Common myeloid progenitor, CD34-positive (primary cell): ENCODE measurements around the gene DOCK6.
A peak's percentile ranks its signal among the peaks of the same experiment; 100 is the strongest.

Experiments
- CTCF ChIA-PET: fragments of 350-600 bp; sonication (Branson Sonifier 250); formaldehyde crosslinking; loops from one replicate; lab custom pipeline; 2021; ENCODE audit warnings: antibody characterized with exemption; lab: Charles Lee
- POLR2A ChIA-PET: fragments of 350-600 bp; sonication (Branson Sonifier 250); formaldehyde crosslinking; loops from one replicate; lab custom pipeline; 2021; ENCODE audit warnings: antibody characterized with exemption; lab: Charles Lee
- DNase-seq, 3 donors: peaks; one replicate each; pipeline versions ENCODE4 v3.0.0 to v3.0.0-alpha.2; 2013
- H3K27ac ChIP-seq, 2 experiments: 1 replicate in 1 of 2; 2 replicates in 1 of 2; pipeline ENCODE4 v1.7.0; 2013; ENCODE audit warnings: inconsistent platforms in 2 of 2, low read length in 2 of 2, mild to moderate bottlenecking in 2 of 2, low read depth in 1 of 2, moderate library complexity in 1 of 2; ENCODE audit not compliant: severe bottlenecking in 2 of 2, insufficient read depth in 1 of 2, poor library complexity in 1 of 2
- H3K27me3 ChIP-seq, 5 experiments: replicated peaks in 2 of 5; 1 replicate in 3 of 5; 2 replicates in 2 of 5; pipeline versions ENCODE4 v1.6.1 to v1.7.0; 2013; ENCODE audit warnings: low read length in 4 of 5, mild to moderate bottlenecking in 2 of 5, moderate library complexity in 2 of 5, inconsistent platforms in 1 of 5; ENCODE audit not compliant: insufficient read depth in 5 of 5, control insufficient read depth in 4 of 5
- H3K36me3 ChIP-seq, 4 experiments: 1 replicate in 2 of 4; 2 replicates in 2 of 4; pipeline versions ENCODE4 v1.6.1 to v1.7.0; 2013; ENCODE audit warnings: low read length in 3 of 4, control low read depth in 1 of 4, mild to moderate bottlenecking in 1 of 4; ENCODE audit not compliant: control insufficient read depth in 4 of 4, insufficient read depth in 4 of 4
- H3K4me1 ChIP-seq, 4 experiments: 1 replicate in 3 of 4; 2 replicates in 1 of 4; pipeline versions ENCODE4 v1.6.1 to v1.7.1; 2013; ENCODE audit warnings: low read length in 3 of 4, mild to moderate bottlenecking in 3 of 4, control low read depth in 1 of 4, inconsistent platforms in 1 of 4, moderate library complexity in 1 of 4; ENCODE audit not compliant: control insufficient read depth in 4 of 4, insufficient read depth in 4 of 4; ENCODE audit errors: control extremely low read depth in 1 of 4
- H3K4me3 ChIP-seq, 7 experiments: 1 replicate in 4 of 7; 2 replicates in 3 of 7; pipeline versions ENCODE4 v1.5.1 to v1.7.0; 2013; ENCODE audit warnings: mild to moderate bottlenecking in 7 of 7, low read length in 6 of 7, moderate library complexity in 6 of 7, inconsistent platforms in 2 of 7, low read depth in 2 of 7, control low read depth in 1 of 7; ENCODE audit not compliant: insufficient read depth in 4 of 7, control insufficient read depth in 1 of 7; ENCODE audit errors: extremely low read depth in 1 of 7
- H3K9me3 ChIP-seq, 5 experiments: 1 replicate in 4 of 5; 2 replicates in 1 of 5; pipeline versions ENCODE4 v1.6.1 to v1.7.1; 2013; ENCODE audit warnings: low read length in 4 of 5, mild to moderate bottlenecking in 2 of 5, inconsistent platforms in 1 of 5, low read depth in 1 of 5, moderate library complexity in 1 of 5; ENCODE audit not compliant: control insufficient read depth in 4 of 5, insufficient read depth in 2 of 5; ENCODE audit errors: control extremely low read depth in 1 of 5
- WGBS: methylation state at CpG from one replicate; pipeline ENCODE4 v1.1.5; 2013; ENCODE audit not compliant: insufficient coverage; 5-methylcytosine and 5-hydroxymethylcytosine counted together

The DOCK6 gene

GRCh38 chr19:11288349-11288748 is 26.0 kb upstream of the DOCK6 start:
- peaks cover 0 to 5% (median 3%) of the 10 kb centered on the region in 4 experiments for H3K4me1 ChIP-seq
- 81% methylated on average over 4 of the region's 7 CpGs for WGBS
- H3K27ac ChIP-seq: no peak overlapping the region
- no peaks in the 10 kb centered on the region for H3K9me3 ChIP-seq
- peaks cover 0 to 13% (median 3%) of the 10 kb centered on the region in 5 experiments for H3K27me3 ChIP-seq
- DNase-seq: peak; percentile 45 to 61 (median 51)
- H3K36me3 ChIP-seq: no peaks in the 10 kb centered on the region
- CTCF ChIA-PET: interaction anchor here (1.0 to 4.5 kb wide), 5 partner anchors 46 to 166 kb away, joined by 4 to 27 read pairs (median 4); no protein-coding TSS in a partner anchor
- H3K4me3 ChIP-seq: no peak overlapping the region
- POLR2A ChIA-PET: no interaction called here

DNA sequence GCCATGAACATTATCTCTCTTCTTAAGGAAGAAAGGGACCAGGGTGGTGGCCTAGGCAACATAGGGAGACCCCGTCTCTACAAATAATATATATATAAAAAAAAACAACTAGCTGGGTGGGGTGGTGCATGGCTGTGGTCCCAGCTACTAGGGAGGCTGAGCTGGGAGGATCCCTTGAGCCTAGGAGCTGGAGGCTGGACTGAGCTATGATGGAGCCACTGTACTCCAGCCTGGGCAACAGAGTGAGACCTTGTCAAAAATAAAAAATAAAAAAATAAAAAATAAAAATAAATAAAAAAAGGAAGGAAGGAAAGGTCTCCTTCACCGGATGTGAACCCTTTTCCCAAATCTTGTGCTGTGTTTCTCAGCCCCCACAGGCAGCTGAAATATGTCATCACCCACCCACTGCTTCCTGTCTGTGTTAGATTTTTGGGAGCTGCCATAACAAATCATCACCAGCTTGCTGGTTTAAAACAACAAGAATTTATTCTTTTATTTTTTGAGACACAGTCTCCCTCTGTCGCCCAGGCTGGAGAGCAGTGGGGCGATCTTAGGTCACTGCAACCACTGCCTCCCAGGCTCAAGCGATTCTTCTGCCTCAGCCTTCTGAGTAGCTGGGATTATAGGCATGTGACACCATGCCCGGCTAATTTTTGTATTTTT is 24.1 kb upstream of the DOCK6 start:
- Histone ChIP-seq H3K36me3 (no peaks in the 10 kb centered on the region), H3K27me3 (peaks cover 0 to 26% (median 7%) of the 10 kb centered on the region in 5 experiments), H3K27ac (no peak overlapping the region), H3K4me1 (peaks cover 0 to 3% (median 1%) of the 10 kb centered on the region in 4 experiments), H3K4me3 (no peak overlapping the region), H3K9me3 (no peaks in the 10 kb centered on the region)
- ChIA-PET POLR2A (interaction anchor here (0.7 kb wide), 1 partner anchor 83 kb away, joined by 6 read pairs; no protein-coding TSS in a partner anchor), CTCF (interaction anchor here (0.6 to 4.5 kb wide), 11 partner anchors 12 to 196 kb away, joined by 3 to 27 read pairs (median 4); partner anchors contain the start of genes CCDC159 and TMEM205)
- peak in 2 of 3 donors; percentile 37 to 40 for DNase-seq
- WGBS: 37% methylated on average over 5 of the region's 6 CpGs

DNA sequence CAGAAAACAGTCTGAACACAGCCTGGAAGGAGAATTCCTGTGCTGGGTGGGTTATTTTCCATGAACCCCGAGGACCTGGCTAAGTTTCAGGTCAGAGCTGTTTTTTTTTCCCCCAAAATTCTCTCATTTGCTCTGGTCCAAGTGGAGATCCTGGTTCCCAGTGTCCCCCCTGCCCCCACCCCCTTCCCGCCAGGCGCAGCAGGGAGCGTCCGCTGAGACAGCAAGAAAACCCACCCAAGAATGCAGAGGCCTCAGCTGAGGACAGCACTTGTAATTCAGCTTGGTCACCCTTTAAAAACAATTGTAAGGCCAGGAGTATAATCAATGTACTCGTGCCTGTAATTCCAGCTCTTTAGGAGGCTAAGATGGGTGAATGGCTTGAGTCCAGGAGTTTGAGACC is 22.2 kb upstream of the DOCK6 start:
- ChIA-PET POLR2A (no interaction called here), CTCF (interaction anchor here (0.6 to 4.5 kb wide), 2 partner anchors 34 to 42 kb away, joined by 4 to 27 read pairs; no protein-coding TSS in a partner anchor)
- no peaks in the 10 kb centered on the region for H3K36me3 ChIP-seq
- no peak overlapping the region for H3K27ac ChIP-seq
- DNase-seq: no peak
- H3K4me1 ChIP-seq: peaks cover 4 to 14% (median 6%) of the 10 kb centered on the region in 4 experiments
- peaks cover 0 to under 1% (median 0%) of the 10 kb centered on the region in 5 experiments for H3K9me3 ChIP-seq
- H3K27me3 ChIP-seq: peaks cover 0 to 28% (median 10%) of the 10 kb centered on the region in 5 experiments
- WGBS: 93% methylated on average over 5 of the region's 6 CpGs
- H3K4me3 ChIP-seq: no peak overlapping the region

DNA sequence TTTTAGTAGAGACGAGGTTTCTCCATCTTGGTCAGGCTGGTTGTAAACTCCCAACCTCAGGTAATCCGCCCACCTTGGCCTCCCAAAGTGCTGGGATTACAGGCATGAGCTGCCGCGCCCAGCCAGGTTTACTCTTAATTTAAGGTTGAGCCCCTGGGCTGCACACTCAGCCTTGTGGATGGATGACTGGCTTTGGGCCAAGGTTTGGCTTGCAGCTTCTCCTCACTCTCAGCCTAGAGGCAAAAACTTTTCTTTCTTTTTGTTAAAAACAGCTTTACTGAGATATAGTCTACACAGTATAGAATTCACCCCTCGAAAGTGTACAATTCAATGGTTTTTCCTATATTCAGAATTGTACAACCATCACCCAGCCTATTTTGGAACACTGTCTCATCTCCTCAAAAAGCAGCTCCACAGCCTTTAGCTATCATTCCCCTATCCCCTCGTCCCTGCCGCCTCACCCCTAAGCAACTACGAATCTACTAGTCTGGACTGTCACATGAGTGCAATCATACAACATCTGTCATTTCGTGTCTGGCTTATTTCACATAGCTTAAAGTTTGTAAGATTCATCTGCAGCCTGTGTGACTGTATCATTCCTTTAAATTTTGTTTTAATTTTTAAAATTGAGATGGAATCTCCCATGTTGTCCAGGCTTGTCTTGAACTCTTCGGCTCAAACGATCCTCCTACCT is 19.2 kb upstream of the DOCK6 start:
- WGBS: 91% methylated on average over 9 of the region's 11 CpGs
- POLR2A ChIA-PET: interaction anchor here (1.0 kb wide), 1 partner anchor 9 kb away, joined by 3 read pairs; no protein-coding TSS in a partner anchor
- CTCF ChIA-PET: interaction anchor here (1.0 to 1.3 kb wide), 2 partner anchors 11 to 35 kb away, joined by 3 read pairs; no protein-coding TSS in a partner anchor

DNA sequence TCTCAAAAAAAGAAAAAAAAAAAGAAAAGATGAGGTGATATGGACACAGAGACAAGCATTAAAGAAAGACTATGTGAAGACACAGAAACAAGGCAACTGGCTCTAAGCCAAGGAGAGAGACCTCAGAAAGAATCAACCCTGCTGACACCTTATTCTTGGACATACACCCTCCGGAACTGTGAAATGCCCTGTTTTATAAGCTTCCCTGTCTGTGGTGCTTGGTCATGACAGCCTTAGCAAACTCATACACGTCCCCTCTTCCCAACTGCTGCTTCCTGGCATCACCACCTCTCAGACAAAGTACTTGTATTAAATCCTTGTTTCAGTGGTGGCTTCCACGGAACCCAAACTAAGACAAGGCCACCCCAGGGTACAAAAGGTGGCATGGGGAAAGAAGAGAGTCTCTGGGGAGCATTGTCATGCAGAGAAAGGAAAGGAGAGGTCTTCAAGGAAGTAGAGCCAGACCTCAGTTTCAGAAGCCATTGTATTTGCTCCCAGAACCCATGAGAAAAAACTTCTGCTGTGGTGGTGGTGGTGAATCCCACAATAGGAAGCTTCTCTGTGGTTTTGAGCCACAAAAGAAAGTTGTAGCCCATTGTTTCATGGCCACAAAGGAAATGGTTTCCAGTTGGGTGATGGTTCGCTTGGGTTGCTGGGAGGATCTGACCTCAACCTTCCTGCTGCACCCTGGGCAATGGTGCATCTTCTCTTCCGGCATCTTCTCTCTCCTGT is 17.3 kb upstream of the DOCK6 start:
- ChIA-PET CTCF (interaction anchor here (1.0 kb wide), 2 partner anchors 10 to 14 kb away, joined by 3 read pairs; no protein-coding TSS in a partner anchor), POLR2A (no interaction called here)
- H3K27ac ChIP-seq: no peak overlapping the region
- peaks cover 7 to 13% (median 11%) of the 10 kb centered on the region in 4 experiments for H3K4me1 ChIP-seq
- peaks cover 0 to 9% (median 0%) of the 10 kb centered on the region in 5 experiments for H3K9me3 ChIP-seq
- H3K36me3 ChIP-seq: no peaks in the 10 kb centered on the region
- H3K27me3 ChIP-seq: peaks cover 0 to 49% (median 12%) of the 10 kb centered on the region in 5 experiments
- peak overlapping the region in 1 of 7 experiments; percentile 49 for H3K4me3 ChIP-seq
- DNase-seq: peak; percentile 89 to 94 (median 94)
- 29% methylated on average over 2 of the region's 5 CpGs for WGBS

More for the DNA sequence above, 19.2 kb upstream of the DOCK6 start:
- Histone ChIP-seq H3K4me1 (peaks cover 7 to 14% (median 11%) of the 10 kb centered on the region in 4 experiments), H3K27me3 (peaks cover 0 to 39% (median 12%) of the 10 kb centered on the region in 5 experiments), H3K4me3 (no peak overlapping the region), H3K9me3 (peaks cover 0 to 9% (median 0%) of the 10 kb centered on the region in 5 experiments), H3K36me3 (no peaks in the 10 kb centered on the region), H3K27ac (no peak overlapping the region)
- DNase-seq: no peak

DNA sequence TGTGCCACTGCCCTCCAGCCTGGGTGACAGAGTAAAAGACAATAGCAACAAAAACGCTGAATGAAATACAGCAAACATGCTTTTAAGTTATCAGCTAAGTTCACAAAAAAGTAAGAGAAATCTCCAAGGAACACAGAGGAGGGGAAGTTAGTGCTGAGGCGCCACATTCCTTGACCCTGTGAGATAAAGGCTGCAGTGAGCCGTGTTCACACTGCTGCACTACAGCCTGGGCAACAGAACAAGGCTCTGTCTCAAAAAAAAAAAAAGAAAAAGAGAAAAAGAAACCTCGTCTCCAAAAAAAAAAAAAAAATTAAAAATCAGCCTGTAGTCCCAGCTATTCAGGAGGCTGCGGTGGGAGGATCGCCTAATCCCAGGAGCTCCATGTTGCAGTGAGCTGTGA is 16.3 kb upstream of the DOCK6 start:
- H3K4me1 ChIP-seq: peaks cover 7 to 13% (median 11%) of the 10 kb centered on the region in 4 experiments
- POLR2A ChIA-PET: interaction anchor here (0.6 kb wide), 1 partner anchor 879 kb away, joined by 3 read pairs; no protein-coding TSS in a partner anchor

More for the DNA sequence above, 16.3 kb upstream of the DOCK6 start:
- H3K36me3 ChIP-seq: no peaks in the 10 kb centered on the region
- H3K27ac ChIP-seq: no peak overlapping the region
- peaks cover 0 to 12% (median 0%) of the 10 kb centered on the region in 5 experiments for H3K9me3 ChIP-seq
- H3K27me3 ChIP-seq: peaks cover 0 to 48% (median 14%) of the 10 kb centered on the region in 5 experiments
- H3K4me3 ChIP-seq: no peak overlapping the region
- WGBS: 33% methylated on average over 1 of the region's 6 CpGs
- CTCF ChIA-PET: interaction anchor here (1.2 kb wide), 1 partner anchor 11 kb away, joined by 4 read pairs; no protein-coding TSS in a partner anchor
- DNase-seq: peak in 1 of 3 donors; percentile 38
